ENCODE results near the gene TEX2. TPM values are rescaled to one million over a fixed set of nuclear protein-coding genes. Genes with fewer than 3 reads are reported as not detected.
A peak's percentile ranks its signal among the peaks of the same experiment; 100 is the strongest.

TEX2 gene
- polyA plus RNA-seq, 3 donors, result 6.5 to 8.7 (median 7.8) TPM

DNA sequence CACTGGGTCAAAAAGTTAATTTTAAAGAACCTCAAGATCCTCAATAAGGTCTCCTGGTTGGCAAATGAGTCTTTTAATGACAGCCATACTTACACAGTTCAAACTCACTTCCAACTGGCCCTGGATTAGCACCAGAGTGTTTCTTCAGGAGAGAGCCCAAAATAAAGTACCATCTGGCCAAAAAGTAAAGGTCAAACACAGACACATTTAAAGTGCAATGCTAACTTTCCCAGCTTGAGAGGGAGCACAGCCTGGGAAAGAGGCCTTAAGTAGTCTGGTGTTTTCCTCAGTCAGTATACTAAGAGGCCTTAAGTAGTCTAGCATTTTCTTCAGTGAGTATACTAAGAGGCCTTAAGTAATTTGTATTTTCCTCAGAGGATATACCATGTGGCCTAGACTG is 86.5 kb downstream of the TEX2 start:
- H3K4me3 ChIP-seq (replicated peaks in 1 of 3; ENCODE audit: low read depth in 2 of 3, low read length in 3 of 3), result no peak overlapping the region
- H3K27ac Mint-ChIP-seq, result peak overlapping the region; percentile 69 to 99 (median 98)
- no peaks in the 10 kb centered on the region for H3K27me3 Mint-ChIP-seq (ENCODE audit: low read depth in 3 of 3)
- peaks cover 75% of the 10 kb centered on the region for H3K4me1 Mint-ChIP-seq
- no peaks in the 10 kb centered on the region for H4K20me1 ChIP-seq (ENCODE audit: insufficient read depth, low read length)
- H3K4me2 ChIP-seq (replicated peaks; ENCODE audit: extremely low read depth, low read length, poor library complexity, severe bottlenecking), result no peak overlapping the region
- no peak overlapping the region for H3K4me3 Mint-ChIP-seq
- DNase-seq, result no peak
- H3K4me1 ChIP-seq (ENCODE audit: control insufficient read depth in 1 of 2, insufficient read depth in 2 of 2, low read length in 2 of 2), result peaks cover 75 to 83% of the 10 kb centered on the region in 2 donors
- no peaks in the 10 kb centered on the region for H3K9me3 ChIP-seq (replicated peaks in 1 of 2; ENCODE audit: control insufficient read depth in 1 of 2, insufficient read depth in 1 of 2, low read length in 2 of 2)
- H3K9ac ChIP-seq (ENCODE audit: insufficient read depth, low read length, poor library complexity, severe bottlenecking), result no peak overlapping the region
- peaks cover 0 to 5% (median 3%) of the 10 kb centered on the region in 7 donors for H3K9me3 Mint-ChIP-seq
- intact Hi-C loops (cut with micrococcal nuclease), result loop anchor here in 1 of 2 donors (5.0 kb wide), 1 partner anchor 86 kb away; the partner anchor contains the start of gene TEX2
- TF ChIP-seq, protein P1, sequence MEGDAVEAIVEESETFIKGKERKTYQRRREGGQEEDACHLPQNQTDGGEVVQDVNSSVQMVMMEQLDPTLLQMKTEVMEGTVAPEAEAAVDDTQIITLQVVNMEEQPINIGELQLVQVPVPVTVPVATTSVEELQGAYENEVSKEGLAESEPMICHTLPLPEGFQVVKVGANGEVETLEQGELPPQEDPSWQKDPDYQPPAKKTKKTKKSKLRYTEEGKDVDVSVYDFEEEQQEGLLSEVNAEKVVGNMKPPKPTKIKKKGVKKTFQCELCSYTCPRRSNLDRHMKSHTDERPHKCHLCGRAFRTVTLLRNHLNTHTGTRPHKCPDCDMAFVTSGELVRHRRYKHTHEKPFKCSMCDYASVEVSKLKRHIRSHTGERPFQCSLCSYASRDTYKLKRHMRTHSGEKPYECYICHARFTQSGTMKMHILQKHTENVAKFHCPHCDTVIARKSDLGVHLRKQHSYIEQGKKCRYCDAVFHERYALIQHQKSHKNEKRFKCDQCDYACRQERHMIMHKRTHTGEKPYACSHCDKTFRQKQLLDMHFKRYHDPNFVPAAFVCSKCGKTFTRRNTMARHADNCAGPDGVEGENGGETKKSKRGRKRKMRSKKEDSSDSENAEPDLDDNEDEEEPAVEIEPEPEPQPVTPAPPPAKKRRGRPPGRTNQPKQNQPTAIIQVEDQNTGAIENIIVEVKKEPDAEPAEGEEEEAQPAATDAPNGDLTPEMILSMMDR (IDR thresholded peaks at IDR 0.05), result no peak
- peaks cover 0 to 2% of the 10 kb centered on the region in 2 donors for H3K36me3 ChIP-seq (replicated peaks in 1 of 2; ENCODE audit: control insufficient read depth in 1 of 2, insufficient read depth in 2 of 2, low read length in 2 of 2)
- H2AFZ ChIP-seq (ENCODE audit: insufficient read depth, low read depth, low read length, poor library complexity, severe bottlenecking), result no peak overlapping the region
- H3K79me2 ChIP-seq (ENCODE audit: insufficient read depth, low read length), result peaks cover 47% of the 10 kb centered on the region
- no peaks in the 10 kb centered on the region for H3K27me3 ChIP-seq (ENCODE audit: control insufficient read depth in 2 of 2, insufficient read depth in 2 of 2, low read length in 2 of 2)
- peak overlapping the region in 1 of 2 donors; percentile 94 for H3K27ac ChIP-seq (ENCODE audit: low read depth in 1 of 2, low read length in 2 of 2)
- peaks cover 7 to 23% of the 10 kb centered on the region in 2 donors for H3K36me3 Mint-ChIP-seq

DNA sequence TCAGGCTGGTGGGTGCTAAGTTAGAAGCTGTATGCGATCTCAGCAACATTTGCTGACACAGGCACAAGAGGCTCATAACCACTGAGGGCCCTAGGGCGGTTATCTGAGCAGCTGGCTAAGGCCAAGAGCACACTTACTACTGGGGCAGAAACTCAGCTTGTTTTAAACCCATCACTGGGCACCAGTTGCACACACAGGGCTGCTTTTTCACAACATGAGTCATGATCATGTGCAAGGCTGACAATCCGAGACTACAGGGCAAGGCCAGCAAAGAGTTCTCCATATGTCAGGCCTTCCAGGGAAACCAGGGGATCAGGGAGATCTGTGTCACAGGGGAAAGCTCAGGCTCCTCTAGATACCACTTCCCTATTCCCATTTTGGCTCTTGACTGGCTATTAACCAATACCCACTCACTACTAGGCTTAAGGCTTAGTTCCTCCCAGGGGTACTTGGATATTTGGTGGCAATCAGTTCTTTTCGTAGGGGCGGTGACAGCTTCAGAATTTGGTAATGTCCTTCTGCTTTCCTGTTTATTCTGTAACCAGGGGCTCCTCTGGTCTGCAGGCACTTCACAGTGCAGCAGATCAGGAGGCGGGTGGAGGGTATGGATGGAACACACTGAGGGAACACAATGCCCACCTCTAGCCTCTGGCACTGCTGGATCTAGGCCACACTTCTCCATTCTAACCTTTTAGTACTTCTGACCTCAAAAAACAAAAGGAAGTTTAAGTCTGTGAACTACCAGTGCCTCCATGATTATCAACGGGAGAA is 88.2 kb downstream of the TEX2 start:
- peak overlapping the region; percentile 60 to 73 for H3K4me3 Mint-ChIP-seq
- H2AFZ ChIP-seq (ENCODE audit: insufficient read depth, low read depth, low read length, poor library complexity, severe bottlenecking), result peak overlapping the region; percentile 32
- H3K4me3 ChIP-seq (replicated peaks in 1 of 3; ENCODE audit: low read depth in 2 of 3, low read length in 3 of 3), result peak overlapping the region in 1 of 3 experiments; percentile 54
- H3K4me1 Mint-ChIP-seq, result peaks cover 59% of the 10 kb centered on the region
- no peaks in the 10 kb centered on the region for H3K9me3 ChIP-seq (replicated peaks in 1 of 2; ENCODE audit: control insufficient read depth in 1 of 2, insufficient read depth in 1 of 2, low read length in 2 of 2)
- peak overlapping the region; percentile 95 to 99 (median 98) for H3K27ac Mint-ChIP-seq
- peak; percentile 95 to 99 (median 98) for DNase-seq
- H3K9me3 Mint-ChIP-seq, result peaks cover 0 to 5% (median 3%) of the 10 kb centered on the region in 7 donors
- WGBS (ENCODE audit: insufficient coverage), result 33% methylated on average over 5 of the region's 7 CpGs
- no peaks in the 10 kb centered on the region for H4K20me1 ChIP-seq (ENCODE audit: insufficient read depth, low read length)
- H3K27me3 Mint-ChIP-seq (ENCODE audit: low read depth in 3 of 3), result no peaks in the 10 kb centered on the region
- H3K36me3 Mint-ChIP-seq, result peaks cover 22 to 39% of the 10 kb centered on the region in 2 donors
- peaks cover 7 to 17% of the 10 kb centered on the region in 2 donors for H3K36me3 ChIP-seq (replicated peaks in 1 of 2; ENCODE audit: control insufficient read depth in 1 of 2, insufficient read depth in 2 of 2, low read length in 2 of 2)
- H3K27ac ChIP-seq (ENCODE audit: low read depth in 1 of 2, low read length in 2 of 2), result peak overlapping the region; percentile 82 to 94
- H3K4me2 ChIP-seq (replicated peaks; ENCODE audit: extremely low read depth, low read length, poor library complexity, severe bottlenecking), result peak overlapping the region; percentile 51
- H3K9ac ChIP-seq (ENCODE audit: insufficient read depth, low read length, poor library complexity, severe bottlenecking), result peak overlapping the region; percentile 55
- no peaks in the 10 kb centered on the region for H3K27me3 ChIP-seq (ENCODE audit: control insufficient read depth in 2 of 2, insufficient read depth in 2 of 2, low read length in 2 of 2)
- intact Hi-C loops (cut with micrococcal nuclease), result loop anchor here in 1 of 2 donors (5.0 kb wide), 1 partner anchor 87 kb away; the partner anchor contains the start of gene TEX2
- H3K79me2 ChIP-seq (ENCODE audit: insufficient read depth, low read length), result peaks cover 56% of the 10 kb centered on the region
- TF ChIP-seq, protein P1 (IDR thresholded peaks at IDR 0.05), result no peak
- peaks cover 59 to 66% of the 10 kb centered on the region in 2 donors for H3K4me1 ChIP-seq (ENCODE audit: control insufficient read depth in 1 of 2, insufficient read depth in 2 of 2, low read length in 2 of 2)

Data from CD14-positive monocyte (primary cell).